CD8-positive, alpha-beta memory T cell (primary cell): ENCODE measurements around the gene HDAC9. TPM values are rescaled to one million over a fixed set of nuclear protein-coding genes. Genes with fewer than 3 reads are reported as not detected.

Experiments used
- CTCF ChIA-PET: fragments of 350-600 bp; sonication (Branson Sonifier 250); formaldehyde crosslinking; loops from one replicate; lab custom pipeline; 2021; ENCODE audit warnings: antibody characterized with exemption; lab: Charles Lee
- POLR2A ChIA-PET: fragments of 350-600 bp; sonication (Branson Sonifier 250); formaldehyde crosslinking; loops from one replicate; lab custom pipeline; 2021; ENCODE audit warnings: antibody characterized with exemption; lab: Charles Lee
- DNase-seq, 5 donors: peaks; one replicate each; pipeline versions ENCODE4 v3.0.0 to v3.0.0-alpha.2; 2020 to 2022; ENCODE audit warnings: mixed read lengths in 1 of 5
- H3K27ac ChIP-seq: one replicate; pipeline ENCODE4 v1.7.0; 2013; ENCODE audit warnings: low read depth, mild to moderate bottlenecking, low read length, moderate library complexity
- H3K27me3 ChIP-seq: 2 replicates; pipeline ENCODE4 v1.7.0; 2013; ENCODE audit warnings: low read length, mild to moderate bottlenecking; ENCODE audit not compliant: insufficient read depth, poor library complexity, severe bottlenecking
- H3K36me3 ChIP-seq: 2 replicates; pipeline ENCODE4 v1.7.0; 2013; ENCODE audit warnings: mild to moderate bottlenecking, low read length, moderate library complexity; ENCODE audit not compliant: insufficient read depth
- H3K4me1 ChIP-seq: 2 replicates; pipeline ENCODE4 v1.7.0; 2013; ENCODE audit warnings: mild to moderate bottlenecking, low read length, moderate library complexity; ENCODE audit not compliant: insufficient read depth
- H3K4me3 ChIP-seq: 2 replicates; pipeline ENCODE4 v1.7.0; 2013; ENCODE audit warnings: mild to moderate bottlenecking, low read length
- H3K9me3 ChIP-seq: 2 replicates; pipeline ENCODE4 v1.7.0; 2013; ENCODE audit warnings: mild to moderate bottlenecking, low read length
- H3K27ac Mint-ChIP-seq, 8 donors: one replicate each; pipeline ENCODE4 v1.8.0; 2020 to 2021; ENCODE audit warnings: mixed read lengths in 8 of 8, mild to moderate bottlenecking in 6 of 8, inconsistent platforms in 3 of 8, moderate library complexity in 3 of 8
- H3K27me3 Mint-ChIP-seq, 2 donors: one replicate each; pipeline ENCODE4 v1.8.0; 2020 to 2021; ENCODE audit warnings: mixed read lengths in 2 of 2, mild to moderate bottlenecking in 1 of 2, moderate library complexity in 1 of 2
- H3K36me3 Mint-ChIP-seq, 3 donors: one replicate each; pipeline ENCODE4 v1.8.0; 2020 to 2021; ENCODE audit warnings: mixed read lengths in 3 of 3, inconsistent platforms in 1 of 3, mild to moderate bottlenecking in 1 of 3
- H3K4me1 Mint-ChIP-seq, 3 donors: one replicate each; pipeline ENCODE4 v1.8.0; 2020 to 2021; ENCODE audit warnings: mixed read lengths in 3 of 3, inconsistent platforms in 1 of 3, mild to moderate bottlenecking in 1 of 3
- H3K4me3 Mint-ChIP-seq, 7 donors: one replicate each; pipeline ENCODE4 v1.8.0; 2020 to 2021; ENCODE audit warnings: mixed read lengths in 7 of 7, mild to moderate bottlenecking in 6 of 7, moderate library complexity in 4 of 7, inconsistent platforms in 2 of 7
- H3K9me3 Mint-ChIP-seq, 5 donors: one replicate each; pipeline ENCODE4 v1.8.0; 2020 to 2022; ENCODE audit warnings: mixed read lengths in 5 of 5, mild to moderate bottlenecking in 3 of 5, moderate library complexity in 2 of 5, inconsistent platforms in 1 of 5
- polyA plus RNA-seq: library from polyadenylated mRNA; unstranded; fragments of 300-500 nt; fragmentation: Illumina TruSeq; gene quantifications from one replicate; pipeline ENCODE4 v1.2.3, GENCODE V29; 2021
- total RNA-seq, 2 experiments: library from RNA; stranded (reverse); gene quantifications; one replicate each; pipeline ENCODE4 v1.2.3, GENCODE V29; 2021

The HDAC9 gene
- total and polyA plus RNA-seq, 3 experiments from 2014 or later, result 2.5 to 5.0 (median 3.2) TPM

- H3K27ac ChIP-seq, result no peak overlapping the region
- no peak overlapping the region for H3K27ac Mint-ChIP-seq
- H3K4me3 Mint-ChIP-seq, result no peak overlapping the region
- no peaks in the 10 kb centered on the region for H3K27me3 Mint-ChIP-seq
- no peak overlapping the region for H3K4me3 ChIP-seq
- H3K4me1 Mint-ChIP-seq, result no peaks in the 10 kb centered on the region
- H3K4me1 ChIP-seq, result no peaks in the 10 kb centered on the region
- peaks cover 1 to 3% (median 3%) of the 10 kb centered on the region in 5 donors for H3K9me3 Mint-ChIP-seq
- H3K36me3 ChIP-seq, result no peaks in the 10 kb centered on the region
- H3K9me3 ChIP-seq, result no peaks in the 10 kb centered on the region
- DNase-seq, result no peak
- no peaks in the 10 kb centered on the region for H3K36me3 Mint-ChIP-seq
- H3K27me3 ChIP-seq, result no peaks in the 10 kb centered on the region
- ChIA-PET POLR2A (no interaction called here), CTCF (interaction anchor here (1.8 kb wide), 1 partner anchor 13 kb away, joined by 3 read pairs; no protein-coding TSS in a partner anchor)
These were observed 335.9 kb downstream of the HDAC9 start for GRCh38 chr7:18831419-18831818.

- POLR2A ChIA-PET, result no interaction called here
- H3K27ac Mint-ChIP-seq, result no peak overlapping the region
These were observed 336.4 kb downstream of the HDAC9 start for GRCh38 chr7:18831943-18832342.

GRCh38 chr7:18834577-18834976 lies 339.0 kb downstream of the HDAC9 start:
- H3K27ac Mint-ChIP-seq, result no peak overlapping the region
- Histone ChIP-seq H3K9me3 (no peaks in the 10 kb centered on the region), H3K27me3 (no peaks in the 10 kb centered on the region), H3K4me1 (no peaks in the 10 kb centered on the region), H3K36me3 (no peaks in the 10 kb centered on the region), H3K4me3 (no peak overlapping the region), H3K27ac (no peak overlapping the region)
- no peak for DNase-seq
- no peak overlapping the region for H3K4me3 Mint-ChIP-seq
- peaks cover 0 to 3% (median 3%) of the 10 kb centered on the region in 5 donors for H3K9me3 Mint-ChIP-seq
- POLR2A ChIA-PET, result no interaction called here
- CTCF ChIA-PET, result no interaction called here
- H3K4me1 Mint-ChIP-seq, result no peaks in the 10 kb centered on the region
- H3K27me3 Mint-ChIP-seq, result no peaks in the 10 kb centered on the region
- no peaks in the 10 kb centered on the region for H3K36me3 Mint-ChIP-seq

More at GRCh38 chr7:18831943-18832342, 336.4 kb downstream of the HDAC9 start:
- no peak overlapping the region for H3K4me3 Mint-ChIP-seq
- no peaks in the 10 kb centered on the region for H3K27me3 Mint-ChIP-seq
- H3K4me1 Mint-ChIP-seq, result no peaks in the 10 kb centered on the region
- Histone ChIP-seq H3K9me3 (no peaks in the 10 kb centered on the region), H3K4me1 (no peaks in the 10 kb centered on the region), H3K27me3 (no peaks in the 10 kb centered on the region), H3K4me3 (no peak overlapping the region), H3K27ac (no peak overlapping the region), H3K36me3 (no peaks in the 10 kb centered on the region)
- no peak for DNase-seq
- CTCF ChIA-PET, result interaction anchor here (1.8 kb wide), 1 partner anchor 12 kb away, joined by 3 read pairs; no protein-coding TSS in a partner anchor
- H3K36me3 Mint-ChIP-seq, result no peaks in the 10 kb centered on the region
- H3K9me3 Mint-ChIP-seq, result peaks cover 1 to 3% (median 3%) of the 10 kb centered on the region in 5 donors

GRCh38 chr7:18835001-18835690 lies 339.6 kb downstream of the HDAC9 start:
- H3K27me3 Mint-ChIP-seq, result no peaks in the 10 kb centered on the region
- CTCF ChIA-PET, result no interaction called here
- no peak for DNase-seq
- no peak overlapping the region for H3K4me3 Mint-ChIP-seq
- Histone ChIP-seq H3K4me3 (no peak overlapping the region), H3K27me3 (no peaks in the 10 kb centered on the region), H3K36me3 (no peaks in the 10 kb centered on the region), H3K9me3 (no peaks in the 10 kb centered on the region), H3K27ac (no peak overlapping the region), H3K4me1 (no peaks in the 10 kb centered on the region)
- peaks cover 0 to 3% (median 3%) of the 10 kb centered on the region in 5 donors for H3K9me3 Mint-ChIP-seq
- no peak overlapping the region for H3K27ac Mint-ChIP-seq
- no peaks in the 10 kb centered on the region for H3K4me1 Mint-ChIP-seq
- POLR2A ChIA-PET, result no interaction called here
- no peaks in the 10 kb centered on the region for H3K36me3 Mint-ChIP-seq

- CTCF ChIA-PET, result interaction anchor here (1.2 kb wide), 1 partner anchor 13 kb away, joined by 3 read pairs; no protein-coding TSS in a partner anchor
- DNase-seq, result no peak
- no peak overlapping the region for H3K4me3 Mint-ChIP-seq
- H3K27me3 Mint-ChIP-seq, result no peaks in the 10 kb centered on the region
- H3K9me3 ChIP-seq, result no peaks in the 10 kb centered on the region
- no peaks in the 10 kb centered on the region for H3K4me1 ChIP-seq
- POLR2A ChIA-PET, result no interaction called here
- H3K9me3 Mint-ChIP-seq, result peaks cover 0 to 5% (median 0%) of the 10 kb centered on the region in 5 donors
- H3K27ac ChIP-seq, result no peak overlapping the region
- no peaks in the 10 kb centered on the region for H3K27me3 ChIP-seq
- no peak overlapping the region for H3K27ac Mint-ChIP-seq
- H3K36me3 Mint-ChIP-seq, result no peaks in the 10 kb centered on the region
- no peak overlapping the region for H3K4me3 ChIP-seq
- no peaks in the 10 kb centered on the region for H3K4me1 Mint-ChIP-seq
- no peaks in the 10 kb centered on the region for H3K36me3 ChIP-seq
These were observed 348.4 kb downstream of the HDAC9 start for GRCh38 chr7:18843979-18844378.

GRCh38 chr7:18844735-18845134 lies 349.2 kb downstream of the HDAC9 start:
- Mint-ChIP-seq H3K27me3 (no peaks in the 10 kb centered on the region), H3K9me3 (peaks cover 0 to 5% (median 0%) of the 10 kb centered on the region in 5 donors), H3K27ac (no peak overlapping the region), H3K36me3 (no peaks in the 10 kb centered on the region), H3K4me3 (no peak overlapping the region), H3K4me1 (no peaks in the 10 kb centered on the region)
- Histone ChIP-seq H3K27me3 (no peaks in the 10 kb centered on the region), H3K27ac (no peak overlapping the region), H3K36me3 (no peaks in the 10 kb centered on the region), H3K4me3 (no peak overlapping the region), H3K9me3 (no peaks in the 10 kb centered on the region), H3K4me1 (no peaks in the 10 kb centered on the region)
- POLR2A ChIA-PET, result no interaction called here
- DNase-seq, result no peak
- CTCF ChIA-PET, result interaction anchor here (1.2 kb wide), 1 partner anchor 14 kb away, joined by 3 read pairs; no protein-coding TSS in a partner anchor

GRCh38 chr7:18845700-18846099 lies 350.2 kb downstream of the HDAC9 start:
- H3K9me3 ChIP-seq, result no peaks in the 10 kb centered on the region
- H3K4me3 ChIP-seq, result no peak overlapping the region
- Mint-ChIP-seq H3K9me3 (peaks cover 0 to 5% (median 0%) of the 10 kb centered on the region in 5 donors), H3K4me1 (no peaks in the 10 kb centered on the region), H3K27ac (no peak overlapping the region), H3K27me3 (no peaks in the 10 kb centered on the region), H3K4me3 (no peak overlapping the region), H3K36me3 (no peaks in the 10 kb centered on the region)
- H3K4me1 ChIP-seq, result no peaks in the 10 kb centered on the region
- CTCF ChIA-PET, result no interaction called here
- no peaks in the 10 kb centered on the region for H3K36me3 ChIP-seq
- H3K27ac ChIP-seq, result no peak overlapping the region
- POLR2A ChIA-PET, result no interaction called here
- no peak for DNase-seq
- H3K27me3 ChIP-seq, result no peaks in the 10 kb centered on the region

GRCh38 chr7:18846765-18847215 lies 351.2 kb downstream of the HDAC9 start:
- H3K27me3 ChIP-seq, result no peaks in the 10 kb centered on the region
- H3K4me1 ChIP-seq, result no peaks in the 10 kb centered on the region
- H3K9me3 Mint-ChIP-seq, result peaks cover 0 to 5% (median 2%) of the 10 kb centered on the region in 5 donors
- no peaks in the 10 kb centered on the region for H3K36me3 Mint-ChIP-seq
- no peaks in the 10 kb centered on the region for H3K27me3 Mint-ChIP-seq
- ChIA-PET CTCF (no interaction called here), POLR2A (no interaction called here)
- DNase-seq, result no peak
- no peaks in the 10 kb centered on the region for H3K36me3 ChIP-seq
- H3K27ac Mint-ChIP-seq, result no peak overlapping the region
- H3K27ac ChIP-seq, result no peak overlapping the region
- H3K4me3 Mint-ChIP-seq, result no peak overlapping the region
- no peaks in the 10 kb centered on the region for H3K9me3 ChIP-seq
- no peaks in the 10 kb centered on the region for H3K4me1 Mint-ChIP-seq
- no peak overlapping the region for H3K4me3 ChIP-seq
